Smooth muscle cell (in vitro differentiated cells): ENCODE measurements around the gene DIO3. TPM values are rescaled to one million over a fixed set of nuclear protein-coding genes. Genes with fewer than 3 reads are reported as not detected.

Source experiments
- DNase-seq: peaks from one replicate; lab custom pipeline; 2025; ENCODE audit not compliant: unreplicated experiment; lab: John Stamatoyannopoulos, UW
- H2AFZ ChIP-seq: fragments of 200-600 bp; sonication (generic); 2 replicates; pipeline ENCODE4 v1.6.0; 2016; ENCODE audit warnings: antibody characterized with exemption, low read depth, mild to moderate bottlenecking
- H3F3A ChIP-seq: fragments of 200-600 bp; sonication (generic); 2 replicates; pipeline ENCODE4 v1.6.0; 2017; ENCODE audit warnings: antibody characterized with exemption, low read depth
- H3K27ac ChIP-seq: fragments of 200-600 bp; sonication (generic); 2 replicates; pipeline ENCODE4 v1.5.1; 2016; ENCODE audit warnings: low read depth, mild to moderate bottlenecking
- H3K27me3 ChIP-seq: fragments of 200-600 bp; sonication (generic); 2 replicates; pipeline ENCODE4 v1.6.1; 2016; ENCODE audit warnings: low read depth, mild to moderate bottlenecking
- H3K36me3 ChIP-seq: fragments of 200-600 bp; sonication (generic); 2 replicates; pipeline ENCODE4 v1.5.1; 2016; ENCODE audit warnings: low read depth
- H3K4me1 ChIP-seq: fragments of 200-600 bp; sonication (generic); 2 replicates; pipeline ENCODE4 v1.5.1; 2016; ENCODE audit warnings: low read depth
- H3K4me2 ChIP-seq: fragments of 200-600 bp; sonication (generic); 2 replicates; pipeline ENCODE4 v1.6.0; 2016; ENCODE audit warnings: mild to moderate bottlenecking
- H3K4me3 ChIP-seq: fragments of 200-600 bp; sonication (generic); 2 replicates; pipeline ENCODE4 v1.5.1; 2016; ENCODE audit warnings: mild to moderate bottlenecking
- H3K79me2 ChIP-seq: fragments of 200-600 bp; sonication (generic); 2 replicates; pipeline ENCODE4 v1.6.0; 2016; ENCODE audit warnings: low read depth, mild to moderate bottlenecking
- H3K9ac ChIP-seq: fragments of 200-600 bp; sonication (generic); 2 replicates; pipeline ENCODE4 v1.6.0; 2016; ENCODE audit warnings: low read depth
- H3K9me3 ChIP-seq: fragments of 200-600 bp; sonication (generic); replicated peaks from 2 replicates; pipeline ENCODE4 v1.5.1; 2016; ENCODE audit warnings: low read depth
- H4K20me1 ChIP-seq: fragments of 200-600 bp; sonication (generic); 2 replicates; pipeline ENCODE4 v1.6.0; 2016; ENCODE audit warnings: low read depth
- CTCF ChIP-seq: fragments of 200-600 bp; sonication (generic); IDR thresholded peaks from 2 replicates; pipeline ENCODE4 v1.5.1; 2017; ENCODE audit warnings: borderline replicate concordance, mild to moderate bottlenecking, antibody characterized with exemption; ENCODE audit not compliant: insufficient read depth, poor library complexity, severe bottlenecking
- WGBS: methylation state at CpG from one replicate; pipeline ENCODE4 v1.1.7; 2016; ENCODE audit warnings: low lambda C conversion rate; 5-methylcytosine and 5-hydroxymethylcytosine counted together
- polyA plus RNA-seq: library from polyadenylated mRNA; unstranded; fragments of >200 nt; fragmentation: Nextera tagmentation; extraction: Ambion mirVana; gene quantifications from 2 replicates; pipeline ENCODE4 v1.2.1, GENCODE V29; 2016
- total RNA-seq: library from RNA; depleted of rRNA; stranded (reverse); fragments of >200 nt; gene quantifications from 2 replicates; pipeline ENCODE4 v1.2.3, GENCODE V29; 2014

The DIO3 gene
- total and polyA plus RNA-seq, 2 experiments from 2014 or later = 21.0 to 36.5 TPM

DNA sequence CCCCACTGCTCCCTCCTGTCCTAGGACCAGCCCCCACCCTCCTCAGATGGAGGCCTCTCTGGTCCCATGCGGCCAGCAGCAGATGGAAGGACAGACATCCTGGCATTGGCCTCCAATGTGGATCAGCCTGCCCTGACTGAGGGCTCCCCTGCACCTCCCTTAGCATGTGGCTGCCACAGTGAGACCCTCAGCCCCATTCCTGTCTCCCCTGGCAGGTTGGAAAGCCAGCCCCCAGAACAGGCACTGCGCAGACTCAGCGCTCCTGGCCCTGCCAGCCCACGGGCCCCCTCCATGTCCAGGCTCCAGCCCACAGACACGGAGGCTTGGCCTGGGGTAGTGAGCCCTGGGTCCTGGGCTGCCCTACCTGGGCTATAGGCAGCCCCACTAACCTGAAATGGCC lies 47.2 kb upstream of the DIO3 start:
- no peaks in the 10 kb centered on the region for H3F3A ChIP-seq
- no peak for DNase-seq
- WGBS = 79% methylated on average over 5 of the region's 5 CpGs
- TF ChIP-seq CTCF = no peak
- no peaks in the 10 kb centered on the region for H3K36me3 ChIP-seq
- H3K4me2 ChIP-seq = no peak overlapping the region
- no peaks in the 10 kb centered on the region for H3K9me3 ChIP-seq
- H3K4me1 ChIP-seq = no peaks in the 10 kb centered on the region
- H3K4me3 ChIP-seq = no peak overlapping the region
- no peaks in the 10 kb centered on the region for H4K20me1 ChIP-seq
- no peak overlapping the region for H3K9ac ChIP-seq
- no peak overlapping the region for H3K27ac ChIP-seq
- H2AFZ ChIP-seq = no peak overlapping the region
- H3K27me3 ChIP-seq = no peaks in the 10 kb centered on the region
- H3K79me2 ChIP-seq = no peaks in the 10 kb centered on the region

DNA sequence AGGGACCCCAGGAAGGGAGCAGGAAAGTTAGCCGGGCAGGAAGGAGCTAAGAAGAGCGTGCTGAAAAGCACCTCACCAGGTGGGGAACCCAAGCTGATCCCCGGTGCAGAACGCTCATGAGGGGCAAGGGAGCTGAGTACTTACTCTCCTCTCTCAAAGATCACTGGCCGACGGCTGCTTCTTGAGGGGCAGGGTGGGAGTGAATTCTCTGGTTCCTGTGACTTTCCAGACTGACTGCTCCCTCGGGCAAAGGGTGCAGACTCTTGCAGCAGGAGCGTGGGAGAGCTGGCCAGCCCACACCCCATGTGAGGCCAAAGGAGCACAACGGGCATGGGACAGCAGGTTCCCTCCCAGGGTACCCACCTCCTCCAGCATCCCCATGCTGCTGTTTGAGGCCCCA lies 44.9 kb upstream of the DIO3 start:
- no peaks in the 10 kb centered on the region for H3K4me1 ChIP-seq
- H3K79me2 ChIP-seq = no peaks in the 10 kb centered on the region
- H3K27me3 ChIP-seq = no peaks in the 10 kb centered on the region
- 93% methylated on average over 9 of the region's 9 CpGs for WGBS
- H3K27ac ChIP-seq = no peak overlapping the region
- TF ChIP-seq CTCF = no peak
- no peak for DNase-seq
- H3K4me2 ChIP-seq = no peak overlapping the region
- H3K4me3 ChIP-seq = no peak overlapping the region
- H4K20me1 ChIP-seq = no peaks in the 10 kb centered on the region
- H3F3A ChIP-seq = no peaks in the 10 kb centered on the region
- H3K9me3 ChIP-seq = no peaks in the 10 kb centered on the region
- H3K36me3 ChIP-seq = no peaks in the 10 kb centered on the region
- H3K9ac ChIP-seq = no peak overlapping the region
- H2AFZ ChIP-seq = no peak overlapping the region

GRCh38 chr14:101518611-101519473 lies 42.5 kb upstream of the DIO3 start:
- H3K4me1 ChIP-seq = no peaks in the 10 kb centered on the region
- H3K9ac ChIP-seq = no peak overlapping the region
- DNase-seq = no peak
- no peaks in the 10 kb centered on the region for H3K79me2 ChIP-seq
- no peak overlapping the region for H3K27ac ChIP-seq
- no peak overlapping the region for H2AFZ ChIP-seq
- 84% methylated on average over 28 of the region's 28 CpGs for WGBS
- no peak for TF ChIP-seq CTCF
- H3K9me3 ChIP-seq = no peaks in the 10 kb centered on the region
- H3K4me3 ChIP-seq = no peak overlapping the region
- no peak overlapping the region for H3K4me2 ChIP-seq
- H4K20me1 ChIP-seq = no peaks in the 10 kb centered on the region
- H3K27me3 ChIP-seq = no peaks in the 10 kb centered on the region
- no peaks in the 10 kb centered on the region for H3K36me3 ChIP-seq
- H3F3A ChIP-seq = no peaks in the 10 kb centered on the region
